HL-60 (cell line): Measurements from ENCODE around the gene MARCHF7.
"Not testable (repeated sequence)": the region's sequence is repeated elsewhere in the genome, so short reads cannot be mapped to it uniquely, and the experiment has no call there.

Experiments
- DNase-seq, 2 experiments: peaks; one replicate each; pipeline ENCODE4 v3.0.0-alpha.2; 2010 to 2020; ENCODE audit warnings: low read depth in 1 of 2, low spot score in 1 of 2
- H3K27ac ChIP-seq: fragments of 250-450 bp; sonication (Bioruptor Pico); replicated peaks from 2 replicates; pipeline ENCODE4 v1.5.1; 2020; ENCODE audit warnings: mild to moderate bottlenecking, moderate library complexity
- H3K27me3 ChIP-seq: fragments of 250-450 bp; sonication (Bioruptor Pico); 2 replicates; pipeline ENCODE4 v1.5.1; 2021; ENCODE audit warnings: mild to moderate bottlenecking, moderate library complexity; ENCODE audit not compliant: insufficient read depth, poor library complexity, severe bottlenecking
- H3K4me3 ChIP-seq: replicated peaks from 2 replicates; pipeline ENCODE4 v1.5.1; 2011; ENCODE audit warnings: mild to moderate bottlenecking, control low read depth, low read length; ENCODE audit not compliant: insufficient read depth
- GABPA ChIP-seq: IDR thresholded peaks from 2 replicates; pipeline ENCODE4 v1.6.1; 2012; ENCODE audit warnings: low read depth
- POLR2AphosphoS5 ChIP-seq: IDR thresholded peaks from 2 replicates; pipeline ENCODE4 v1.6.1; 2012; ENCODE audit warnings: low read depth
- SPI1 ChIP-seq: IDR thresholded peaks from 2 replicates; pipeline ENCODE4 v1.6.1; 2012; ENCODE audit warnings: low read depth, mild to moderate bottlenecking, borderline replicate concordance
- TF ChIP-seq, protein P1 (sequence below): IDR thresholded peaks from one replicate; pipeline ENCODE4 v1.5.1; 2011; ENCODE audit warnings: low read length, control low read depth, inconsistent platforms; ENCODE audit not compliant: insufficient read depth
- TF ChIP-seq, protein P2 (sequence below): IDR thresholded peaks from 2 replicates; pipeline ENCODE4 v1.6.1; 2012; ENCODE audit warnings: low read depth; ENCODE audit not compliant: insufficient replicate concordance

Gene MARCHF7

DNA sequence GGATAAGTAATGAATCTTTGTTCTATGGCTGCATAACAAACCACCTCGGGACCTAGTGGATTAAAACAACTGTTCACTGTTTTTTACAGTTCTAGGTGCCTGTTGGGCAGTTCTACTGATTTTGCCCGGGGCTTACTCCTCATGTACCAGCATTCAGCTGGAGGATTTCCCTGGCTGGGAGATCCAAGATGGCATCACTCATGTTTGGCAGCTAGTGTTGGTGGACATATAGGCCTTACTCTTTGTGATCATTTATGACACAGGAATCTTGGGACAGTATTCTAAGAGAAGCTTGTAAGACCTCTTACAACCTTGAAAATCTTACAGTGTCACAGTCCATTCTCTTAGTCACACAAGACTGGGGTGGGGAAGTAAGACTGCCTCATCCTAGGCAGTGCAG lies 4.6 kb downstream of the MARCHF7 start:
- DNase-seq = no peak
- H3K27ac ChIP-seq = no peak overlapping the region
- no peaks in the 10 kb centered on the region for H3K27me3 ChIP-seq
- no peak overlapping the region for H3K4me3 ChIP-seq
- TF ChIP-seq SPI1 (no peak), GABPA (no peak), POLR2AphosphoS5 (no peak)

DNA sequence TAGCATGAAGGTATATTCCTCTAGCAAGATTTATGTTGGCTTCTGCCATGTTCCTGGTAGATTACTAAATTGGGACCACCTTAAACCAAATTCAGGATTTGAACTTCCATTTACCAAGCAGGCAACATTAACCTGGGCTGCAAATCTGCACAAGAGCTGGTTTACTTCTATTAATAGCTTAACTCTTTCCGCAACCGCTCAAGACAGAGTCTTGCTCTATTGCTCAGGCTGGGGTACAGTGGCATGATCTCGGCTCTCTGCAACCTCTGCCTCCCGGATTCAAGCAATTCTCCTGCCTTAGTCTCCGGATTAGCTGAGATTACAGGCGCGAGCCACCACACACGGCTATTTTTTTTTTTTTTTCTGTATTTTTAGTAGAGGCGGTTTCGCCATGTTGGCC lies 8.4 kb downstream of the MARCHF7 start:
- no peak for DNase-seq
- Histone ChIP-seq H3K4me3 (no peak overlapping the region), H3K27ac (no peak overlapping the region), H3K27me3 (no peaks in the 10 kb centered on the region)
- TF ChIP-seq, protein P1, sequence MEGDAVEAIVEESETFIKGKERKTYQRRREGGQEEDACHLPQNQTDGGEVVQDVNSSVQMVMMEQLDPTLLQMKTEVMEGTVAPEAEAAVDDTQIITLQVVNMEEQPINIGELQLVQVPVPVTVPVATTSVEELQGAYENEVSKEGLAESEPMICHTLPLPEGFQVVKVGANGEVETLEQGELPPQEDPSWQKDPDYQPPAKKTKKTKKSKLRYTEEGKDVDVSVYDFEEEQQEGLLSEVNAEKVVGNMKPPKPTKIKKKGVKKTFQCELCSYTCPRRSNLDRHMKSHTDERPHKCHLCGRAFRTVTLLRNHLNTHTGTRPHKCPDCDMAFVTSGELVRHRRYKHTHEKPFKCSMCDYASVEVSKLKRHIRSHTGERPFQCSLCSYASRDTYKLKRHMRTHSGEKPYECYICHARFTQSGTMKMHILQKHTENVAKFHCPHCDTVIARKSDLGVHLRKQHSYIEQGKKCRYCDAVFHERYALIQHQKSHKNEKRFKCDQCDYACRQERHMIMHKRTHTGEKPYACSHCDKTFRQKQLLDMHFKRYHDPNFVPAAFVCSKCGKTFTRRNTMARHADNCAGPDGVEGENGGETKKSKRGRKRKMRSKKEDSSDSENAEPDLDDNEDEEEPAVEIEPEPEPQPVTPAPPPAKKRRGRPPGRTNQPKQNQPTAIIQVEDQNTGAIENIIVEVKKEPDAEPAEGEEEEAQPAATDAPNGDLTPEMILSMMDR = no peak
- TF ChIP-seq SPI1 (no peak), POLR2AphosphoS5 (no peak), GABPA (no peak)
- TF ChIP-seq, protein P2, sequence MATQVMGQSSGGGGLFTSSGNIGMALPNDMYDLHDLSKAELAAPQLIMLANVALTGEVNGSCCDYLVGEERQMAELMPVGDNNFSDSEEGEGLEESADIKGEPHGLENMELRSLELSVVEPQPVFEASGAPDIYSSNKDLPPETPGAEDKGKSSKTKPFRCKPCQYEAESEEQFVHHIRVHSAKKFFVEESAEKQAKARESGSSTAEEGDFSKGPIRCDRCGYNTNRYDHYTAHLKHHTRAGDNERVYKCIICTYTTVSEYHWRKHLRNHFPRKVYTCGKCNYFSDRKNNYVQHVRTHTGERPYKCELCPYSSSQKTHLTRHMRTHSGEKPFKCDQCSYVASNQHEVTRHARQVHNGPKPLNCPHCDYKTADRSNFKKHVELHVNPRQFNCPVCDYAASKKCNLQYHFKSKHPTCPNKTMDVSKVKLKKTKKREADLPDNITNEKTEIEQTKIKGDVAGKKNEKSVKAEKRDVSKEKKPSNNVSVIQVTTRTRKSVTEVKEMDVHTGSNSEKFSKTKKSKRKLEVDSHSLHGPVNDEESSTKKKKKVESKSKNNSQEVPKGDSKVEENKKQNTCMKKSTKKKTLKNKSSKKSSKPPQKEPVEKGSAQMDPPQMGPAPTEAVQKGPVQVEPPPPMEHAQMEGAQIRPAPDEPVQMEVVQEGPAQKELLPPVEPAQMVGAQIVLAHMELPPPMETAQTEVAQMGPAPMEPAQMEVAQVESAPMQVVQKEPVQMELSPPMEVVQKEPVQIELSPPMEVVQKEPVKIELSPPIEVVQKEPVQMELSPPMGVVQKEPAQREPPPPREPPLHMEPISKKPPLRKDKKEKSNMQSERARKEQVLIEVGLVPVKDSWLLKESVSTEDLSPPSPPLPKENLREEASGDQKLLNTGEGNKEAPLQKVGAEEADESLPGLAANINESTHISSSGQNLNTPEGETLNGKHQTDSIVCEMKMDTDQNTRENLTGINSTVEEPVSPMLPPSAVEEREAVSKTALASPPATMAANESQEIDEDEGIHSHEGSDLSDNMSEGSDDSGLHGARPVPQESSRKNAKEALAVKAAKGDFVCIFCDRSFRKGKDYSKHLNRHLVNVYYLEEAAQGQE = no peak

DNA sequence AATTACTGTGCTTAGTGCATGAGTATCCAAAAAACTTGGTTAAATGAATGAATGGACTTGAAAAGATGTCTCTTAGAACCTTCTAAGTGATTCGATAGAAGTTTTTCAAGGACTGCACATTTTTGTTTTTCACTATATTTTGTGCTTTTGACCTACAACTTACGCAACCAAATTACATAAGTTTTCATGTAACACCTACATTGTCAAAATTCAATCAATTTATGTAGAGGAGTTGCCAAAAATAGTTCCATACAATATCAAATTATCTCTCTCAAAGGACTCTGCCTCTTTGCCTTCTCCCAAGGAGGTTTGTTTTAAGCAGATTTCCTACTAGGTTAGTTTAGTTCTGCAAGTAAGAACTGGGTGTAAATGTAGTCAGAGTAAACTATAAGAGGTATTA lies 10.3 kb downstream of the MARCHF7 start:
- H3K4me3 ChIP-seq = no peak overlapping the region
- no peak overlapping the region for H3K27ac ChIP-seq
- no peaks in the 10 kb centered on the region for H3K27me3 ChIP-seq
- no peak for DNase-seq
- TF ChIP-seq GABPA (no peak), SPI1 (no peak), POLR2AphosphoS5 (no peak)
- TF ChIP-seq, protein P1 = no peak
- TF ChIP-seq, protein P2 = no peak

DNA sequence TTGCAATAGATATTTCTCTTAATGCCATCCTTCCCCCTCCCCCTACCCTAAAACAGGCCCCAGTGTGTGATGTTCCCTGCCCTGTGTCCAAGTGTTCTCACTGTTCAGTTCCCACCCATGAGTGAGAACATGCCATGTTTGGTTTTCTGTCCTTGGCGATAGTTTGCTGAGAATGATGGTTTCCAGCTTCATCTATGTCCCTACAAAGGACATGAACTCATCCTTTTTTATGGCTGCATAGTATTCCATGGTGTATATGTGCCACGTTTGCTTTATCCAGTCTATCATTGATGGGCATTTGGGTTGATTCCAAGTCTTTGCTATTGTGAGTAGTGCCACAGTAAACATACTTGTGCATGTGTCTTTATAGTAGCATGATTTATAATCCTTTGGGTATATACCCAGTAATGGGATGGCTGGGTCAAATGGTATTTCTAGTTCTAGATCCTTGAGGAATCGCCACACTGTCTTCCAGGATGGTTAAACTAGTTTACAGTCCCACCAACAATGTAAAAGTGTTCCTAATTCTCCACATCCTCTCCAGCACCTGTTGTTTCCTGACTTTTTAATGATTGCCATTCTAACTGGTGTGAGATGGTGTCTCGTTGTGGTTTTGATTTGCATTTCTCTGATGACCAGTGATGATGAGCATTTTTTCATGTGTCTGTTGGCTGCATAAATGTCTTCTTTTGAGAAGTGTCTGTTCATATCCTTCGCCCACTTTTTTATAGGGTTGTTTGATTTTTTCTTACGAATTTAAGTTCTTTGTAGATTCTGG lies 12.7 kb downstream of the MARCHF7 start:
- not testable (repeated sequence) for DNase-seq, H3K27ac ChIP-seq, H3K4me3 ChIP-seq, H3K27me3 ChIP-seq

DNA sequence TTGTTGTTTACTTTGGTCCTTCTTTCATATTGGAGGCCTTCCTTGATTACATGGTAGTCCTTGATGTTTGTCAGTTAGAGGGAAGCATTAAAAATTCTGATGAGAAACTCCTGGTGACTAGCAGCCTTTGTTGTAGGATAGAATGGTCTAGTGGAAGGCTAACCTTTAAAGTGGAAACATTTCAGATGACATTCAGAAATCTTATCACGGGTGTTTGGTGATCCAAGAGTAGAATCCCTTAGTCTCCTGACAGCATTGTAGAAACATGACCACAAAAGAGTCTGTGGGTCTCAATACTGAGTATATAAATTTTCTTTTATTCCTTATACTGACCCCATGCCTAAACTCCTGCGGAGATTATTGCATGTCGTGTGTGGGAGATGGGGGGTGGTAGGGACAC lies 13.4 kb downstream of the MARCHF7 start:
- H3K27ac ChIP-seq = no peak overlapping the region
- DNase-seq = no peak
- H3K4me3 ChIP-seq = no peak overlapping the region
- TF ChIP-seq, protein P1 = no peak
- TF ChIP-seq, protein P2 = no peak
- TF ChIP-seq POLR2AphosphoS5 (no peak), SPI1 (no peak), GABPA (no peak)
- no peaks in the 10 kb centered on the region for H3K27me3 ChIP-seq
